Prostate gland (tissue), 2 donors: ENCODE results near the gene FBXO30. TPM values are rescaled to one million over a fixed set of nuclear protein-coding genes. Genes with fewer than 3 reads are reported as not detected.

ENCODE experiments used
- DNase-seq: peaks from one replicate; pipeline ENCODE4 v3.0.0-alpha.2; 2019; ENCODE audit warnings: low spot score
- H3K27ac ChIP-seq, 2 donors: fragments of 200-600 bp; sonication (generic); 2 replicates each; pipeline ENCODE4 v1.5.1; 2017 to 2019
- H3K27me3 ChIP-seq: fragments of 200-600 bp; sonication (generic); replicated peaks from 2 replicates; pipeline ENCODE4 v1.5.1; 2019; ENCODE audit not compliant: insufficient read depth
- H3K36me3 ChIP-seq, 2 donors: fragments of 200-600 bp; sonication (generic); 1 replicate in 1 of 2; 2 replicates in 1 of 2; pipeline versions ENCODE4 v1.5.1 to v1.8.1; 2017 to 2019
- H3K4me1 ChIP-seq: fragments of 200-600 bp; sonication (generic); replicated peaks from 2 replicates; pipeline ENCODE4 v1.5.1; 2019
- H3K4me3 ChIP-seq, 2 donors: fragments of 200-600 bp; sonication (generic); 2 replicates each; pipeline ENCODE4 v1.5.1; 2017 to 2019
- H3K9me3 ChIP-seq: fragments of 200-600 bp; sonication (generic); 2 replicates; pipeline ENCODE4 v1.5.1; 2017
- CTCF ChIP-seq, 4 experiments: fragments of 200-600 bp in 2 of 4; fragments of 450-650 bp in 2 of 4; sonication (generic) in 2 of 4; IDR thresholded peaks; 1 replicate in 3 of 4; 2 replicates in 1 of 4; pipeline ENCODE4 v1.5.1; 2016 to 2019; ENCODE audit warnings: antibody characterized with exemption in 4 of 4, mild to moderate bottlenecking in 2 of 4, moderate library complexity in 2 of 4
- POLR2A ChIP-seq: fragments of 450-650 bp; IDR thresholded peaks from one replicate; pipeline ENCODE4 v1.6.1; 2016; ENCODE audit warnings: antibody characterized with exemption, mild to moderate bottlenecking
- POLR2AphosphoS5 ChIP-seq: sonication (generic); formaldehyde crosslinking; IDR thresholded peaks from one replicate; pipeline ENCODE4 v1.6.1; 2017; ENCODE audit warnings: antibody characterized with exemption
- WGBS: methylation state at CpG from one replicate; pipeline ENCODE4 v1.1.5; 2018; 5-methylcytosine and 5-hydroxymethylcytosine counted together
- intact Hi-C: fragments of 100-400 bp; cut with DNase I; formaldehyde crosslinking; loops from one replicate; pipeline ENCODE4 v1.14.2; 2022
- total RNA-seq, 2 donors: library from RNA; depleted of rRNA; stranded (reverse); fragments of >200 nt; gene quantifications; one replicate each; pipeline ENCODE4 v1.1.0, GENCODE V29; 2016

The FBXO30 gene
- total RNA-seq, 2 donors from 2014 or later = 6.5 to 9.6 TPM

- 81% methylated on average over 2 of the region's 2 CpGs for WGBS
- intact Hi-C loops = no loop called here
These were observed 36.1 kb upstream of the FBXO30 start for GRCh38 chr6:145850671-145851070.

GRCh38 chr6:145848541-145848940, 33.9 kb upstream of the FBXO30 start:
- 78% methylated on average over 2 of the region's 2 CpGs for WGBS
- Histone ChIP-seq H3K4me3 (no peak overlapping the region), H3K9me3 (no peaks in the 10 kb centered on the region), H3K27ac (no peak overlapping the region), H3K27me3 (no peaks in the 10 kb centered on the region), H3K4me1 (no peaks in the 10 kb centered on the region), H3K36me3 (no peaks in the 10 kb centered on the region)
- intact Hi-C loops = no loop called here
- DNase-seq = no peak
- no peak for TF ChIP-seq CTCF (IDR thresholded peaks at IDR 0.05)
- no peak for TF ChIP-seq POLR2A
- TF ChIP-seq POLR2AphosphoS5 = no peak

More at GRCh38 chr6:145850671-145851070, 36.1 kb upstream of the FBXO30 start:
- TF ChIP-seq POLR2A (no peak), CTCF (IDR thresholded peaks at IDR 0.05) (no peak), POLR2AphosphoS5 (no peak)
- no peak overlapping the region for H3K27ac ChIP-seq
- H3K4me3 ChIP-seq = no peak overlapping the region
- DNase-seq = no peak
- no peaks in the 10 kb centered on the region for H3K36me3 ChIP-seq
- no peaks in the 10 kb centered on the region for H3K27me3 ChIP-seq
- no peaks in the 10 kb centered on the region for H3K4me1 ChIP-seq
- H3K9me3 ChIP-seq = no peaks in the 10 kb centered on the region

GRCh38 chr6:145845557-145845956, 31.0 kb upstream of the FBXO30 start:
- no peak overlapping the region for H3K4me3 ChIP-seq
- TF ChIP-seq POLR2A = no peak
- TF ChIP-seq POLR2AphosphoS5 = no peak
- no peak for TF ChIP-seq CTCF (IDR thresholded peaks at IDR 0.05)
- no peaks in the 10 kb centered on the region for H3K9me3 ChIP-seq
- DNase-seq = no peak
- H3K36me3 ChIP-seq = no peaks in the 10 kb centered on the region
- H3K4me1 ChIP-seq = peaks cover 3% of the 10 kb centered on the region
- intact Hi-C loops = no loop called here
- H3K27ac ChIP-seq = no peak overlapping the region
- 96% methylated on average over 3 of the region's 3 CpGs for WGBS
- no peaks in the 10 kb centered on the region for H3K27me3 ChIP-seq

GRCh38 chr6:145844933-145845540, 30.4 kb upstream of the FBXO30 start:
- intact Hi-C loops = no loop called here
- TF ChIP-seq POLR2A (no peak), CTCF (IDR thresholded peaks at IDR 0.05) (no peak), POLR2AphosphoS5 (no peak)
- Histone ChIP-seq H3K27ac (no peak overlapping the region), H3K4me1 (peaks cover 3% of the 10 kb centered on the region), H3K9me3 (no peaks in the 10 kb centered on the region), H3K4me3 (no peak overlapping the region), H3K36me3 (no peaks in the 10 kb centered on the region), H3K27me3 (no peaks in the 10 kb centered on the region)
- 60% methylated on average over 4 of the region's 4 CpGs for WGBS
- no peak for DNase-seq
